ENCODE results near the gene RAB30.

The RAB30 gene

DNA sequence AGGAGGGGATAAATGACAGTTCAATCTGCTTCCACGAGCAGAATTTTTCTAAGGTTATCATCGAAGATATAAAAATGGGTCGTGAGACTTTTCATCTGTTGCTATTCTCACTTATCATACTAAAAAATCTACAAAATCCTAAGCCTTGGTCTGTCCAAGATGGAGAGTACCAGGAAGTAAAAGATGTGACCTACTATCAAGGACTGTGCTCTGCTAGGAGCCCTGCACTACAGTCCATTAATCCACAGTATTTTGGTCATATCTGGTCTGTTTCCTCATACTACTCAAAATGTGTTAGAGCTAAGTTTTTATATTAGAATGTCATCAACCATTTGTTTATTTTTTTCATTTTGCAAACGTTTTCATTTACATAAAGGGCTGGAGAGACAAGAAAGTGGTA, 90.8 kb downstream of the RAB30 start:
- TF ChIP-seq, protein P1, sequence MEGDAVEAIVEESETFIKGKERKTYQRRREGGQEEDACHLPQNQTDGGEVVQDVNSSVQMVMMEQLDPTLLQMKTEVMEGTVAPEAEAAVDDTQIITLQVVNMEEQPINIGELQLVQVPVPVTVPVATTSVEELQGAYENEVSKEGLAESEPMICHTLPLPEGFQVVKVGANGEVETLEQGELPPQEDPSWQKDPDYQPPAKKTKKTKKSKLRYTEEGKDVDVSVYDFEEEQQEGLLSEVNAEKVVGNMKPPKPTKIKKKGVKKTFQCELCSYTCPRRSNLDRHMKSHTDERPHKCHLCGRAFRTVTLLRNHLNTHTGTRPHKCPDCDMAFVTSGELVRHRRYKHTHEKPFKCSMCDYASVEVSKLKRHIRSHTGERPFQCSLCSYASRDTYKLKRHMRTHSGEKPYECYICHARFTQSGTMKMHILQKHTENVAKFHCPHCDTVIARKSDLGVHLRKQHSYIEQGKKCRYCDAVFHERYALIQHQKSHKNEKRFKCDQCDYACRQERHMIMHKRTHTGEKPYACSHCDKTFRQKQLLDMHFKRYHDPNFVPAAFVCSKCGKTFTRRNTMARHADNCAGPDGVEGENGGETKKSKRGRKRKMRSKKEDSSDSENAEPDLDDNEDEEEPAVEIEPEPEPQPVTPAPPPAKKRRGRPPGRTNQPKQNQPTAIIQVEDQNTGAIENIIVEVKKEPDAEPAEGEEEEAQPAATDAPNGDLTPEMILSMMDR (IDR thresholded peaks at IDR 0.05; ENCODE audit: control extremely low read depth, extremely low read depth, low read depth, missing control alignments): no peak
- CTCF ChIA-PET: interaction anchor here (0.7 to 1.3 kb wide), 2 partner anchors 14 to 230 kb away, joined by 3 to 4 read pairs; no protein-coding TSS in a partner anchor
- POLR2A ChIA-PET: no interaction called here
- DNase-seq (ENCODE audit: extremely low spot score): no peak

DNA sequence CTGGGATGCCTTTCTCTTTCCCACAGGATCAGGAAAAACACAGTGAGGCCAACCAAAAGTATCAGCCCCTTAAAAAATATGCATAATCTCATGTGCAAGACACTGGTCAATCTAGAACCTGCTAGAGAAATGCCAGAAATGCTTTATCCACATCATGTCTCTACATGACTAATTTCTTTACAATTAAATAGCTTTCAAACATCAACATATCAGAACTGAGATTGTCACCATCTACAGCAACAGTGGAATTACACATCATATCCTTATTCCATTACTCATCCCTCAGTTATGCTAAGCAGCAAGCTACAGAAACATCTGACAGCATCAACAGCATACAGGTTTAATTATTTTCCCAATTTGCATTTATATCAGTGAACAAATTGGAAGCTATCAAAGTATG, 91.4 kb downstream of the RAB30 start:
- ChIA-PET CTCF (interaction anchor here (0.7 to 1.3 kb wide), 2 partner anchors 15 to 230 kb away, joined by 3 to 4 read pairs; no protein-coding TSS in a partner anchor), POLR2A (no interaction called here)
- TF ChIP-seq, protein P1 (IDR thresholded peaks at IDR 0.05; ENCODE audit: control extremely low read depth, extremely low read depth, low read depth, missing control alignments): no peak
- DNase-seq (ENCODE audit: extremely low spot score): no peak

DNA sequence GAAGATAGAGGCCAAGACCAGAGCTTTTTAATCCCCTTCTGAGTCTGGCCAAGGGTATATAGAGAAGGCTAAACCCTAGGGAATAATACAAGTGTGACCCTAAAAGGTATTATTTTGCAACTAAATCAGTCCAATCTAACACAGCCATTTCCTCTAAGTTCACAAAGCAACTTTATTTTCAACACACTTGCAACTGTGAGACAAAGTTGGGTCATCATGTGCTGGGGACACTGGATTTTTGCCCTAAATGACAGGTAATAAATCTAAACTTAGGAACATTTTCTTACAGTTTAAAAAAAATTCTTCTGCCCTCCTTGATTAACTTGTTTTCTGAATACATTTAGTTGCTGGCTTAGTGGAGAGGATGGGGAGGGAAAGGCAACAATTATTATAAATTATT, 91.9 kb downstream of the RAB30 start:
- ChIA-PET CTCF (no interaction called here), POLR2A (no interaction called here)
- no peak for DNase-seq (ENCODE audit: extremely low spot score)
- TF ChIP-seq, protein P1 (IDR thresholded peaks at IDR 0.05; ENCODE audit: control extremely low read depth, extremely low read depth, low read depth, missing control alignments): no peak

DNA sequence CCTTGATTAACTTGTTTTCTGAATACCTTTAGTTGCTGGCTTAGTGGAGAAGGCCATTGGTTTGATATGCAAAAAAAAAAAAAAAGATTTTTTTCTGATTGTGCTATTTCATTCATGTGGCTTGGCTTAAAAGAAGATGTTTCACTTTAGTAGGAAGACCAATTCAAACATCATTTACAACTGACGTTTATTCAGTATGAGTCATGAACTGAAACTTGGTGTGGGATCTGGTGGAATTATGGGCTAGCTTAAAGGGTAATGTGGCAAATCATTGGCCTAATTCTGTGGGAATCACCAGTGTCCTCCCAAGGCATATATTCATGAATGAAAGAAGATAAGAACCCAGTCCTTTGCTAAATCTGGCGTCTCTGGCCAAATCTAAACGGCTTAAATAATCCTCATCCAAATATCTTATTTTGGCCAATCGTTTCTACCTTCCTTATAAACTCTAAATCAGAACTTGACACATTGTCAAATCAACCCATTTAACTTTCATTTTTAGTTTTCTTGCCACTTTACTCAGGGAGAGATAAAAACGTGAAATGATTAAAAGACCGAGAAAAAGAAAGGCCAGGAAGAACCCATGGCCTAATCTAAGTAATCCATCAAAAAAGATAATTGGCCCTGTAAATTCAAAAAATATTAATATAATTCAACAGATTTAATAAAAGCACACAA, 93.1 kb downstream of the RAB30 start:
- no peak for DNase-seq (ENCODE audit: extremely low spot score)
- TF ChIP-seq, protein P1 (IDR thresholded peaks at IDR 0.05; ENCODE audit: control extremely low read depth, extremely low read depth, low read depth, missing control alignments): no peak
- CTCF ChIA-PET: no interaction called here
- POLR2A ChIA-PET: no interaction called here

DNA sequence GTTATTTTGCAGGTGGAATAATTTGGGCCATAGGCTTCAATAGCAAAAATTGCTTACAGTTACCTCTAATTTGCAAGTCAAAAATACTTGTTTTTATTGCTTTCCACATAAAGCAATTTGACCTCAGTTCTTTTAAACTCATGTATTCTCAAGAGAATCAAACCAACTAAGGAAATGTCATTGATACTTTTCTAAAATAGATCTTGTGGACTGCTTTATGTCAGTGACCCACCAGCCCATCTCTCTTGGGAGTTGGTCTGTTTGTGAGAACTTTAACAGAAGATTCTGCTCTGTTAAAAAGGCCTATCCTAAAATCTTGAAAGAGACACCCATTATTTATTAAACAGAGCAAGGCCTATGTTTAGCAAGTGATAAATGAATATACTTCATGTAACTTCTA, 94.9 kb downstream of the RAB30 start:
- CTCF ChIA-PET: no interaction called here
- TF ChIP-seq, protein P1 (IDR thresholded peaks at IDR 0.05; ENCODE audit: control extremely low read depth, extremely low read depth, low read depth, missing control alignments): no peak
- DNase-seq (ENCODE audit: extremely low spot score): no peak
- POLR2A ChIA-PET: no interaction called here

DNA sequence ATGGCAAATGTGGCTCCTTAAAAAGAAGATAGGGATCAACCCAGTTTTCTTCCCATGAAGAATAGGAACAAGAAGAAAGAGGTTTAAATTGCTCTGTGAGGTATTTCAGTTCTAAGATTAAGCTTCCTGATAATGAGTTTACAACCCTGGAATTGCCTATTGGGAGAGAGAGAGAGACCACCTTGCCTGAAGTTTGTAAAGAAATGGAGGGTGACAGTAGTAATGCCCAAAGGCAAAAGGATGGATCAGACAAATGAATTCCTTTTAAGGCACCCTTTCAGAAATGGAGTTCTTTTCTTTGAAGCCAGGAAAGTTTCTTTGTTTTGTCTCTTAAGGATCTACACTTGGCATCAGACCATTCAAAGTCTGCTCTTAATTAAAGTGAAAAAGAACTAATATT, 95.8 kb downstream of the RAB30 start:
- no peak for DNase-seq (ENCODE audit: extremely low spot score)
- POLR2A ChIA-PET: no interaction called here
- CTCF ChIA-PET: interaction anchor here (1.0 to 1.2 kb wide), 3 partner anchors 11 to 184 kb away, joined by 3 to 4 read pairs (median 3); no protein-coding TSS in a partner anchor
- TF ChIP-seq, protein P1 (IDR thresholded peaks at IDR 0.05; ENCODE audit: control extremely low read depth, extremely low read depth, low read depth, missing control alignments): no peak

Data from GM10248 (cell line).